ENCODE results near the gene RNF169. TPM values are rescaled to one million over a fixed set of nuclear protein-coding genes. Genes with fewer than 3 reads are reported as not detected.
"Not testable (repeated sequence)": the region's sequence is repeated elsewhere in the genome, so short reads cannot be mapped to it uniquely, and the experiment has no call there.

The RNF169 gene
- total RNA-seq, 1 donor from 2014 or later: 23.5 TPM

DNA sequence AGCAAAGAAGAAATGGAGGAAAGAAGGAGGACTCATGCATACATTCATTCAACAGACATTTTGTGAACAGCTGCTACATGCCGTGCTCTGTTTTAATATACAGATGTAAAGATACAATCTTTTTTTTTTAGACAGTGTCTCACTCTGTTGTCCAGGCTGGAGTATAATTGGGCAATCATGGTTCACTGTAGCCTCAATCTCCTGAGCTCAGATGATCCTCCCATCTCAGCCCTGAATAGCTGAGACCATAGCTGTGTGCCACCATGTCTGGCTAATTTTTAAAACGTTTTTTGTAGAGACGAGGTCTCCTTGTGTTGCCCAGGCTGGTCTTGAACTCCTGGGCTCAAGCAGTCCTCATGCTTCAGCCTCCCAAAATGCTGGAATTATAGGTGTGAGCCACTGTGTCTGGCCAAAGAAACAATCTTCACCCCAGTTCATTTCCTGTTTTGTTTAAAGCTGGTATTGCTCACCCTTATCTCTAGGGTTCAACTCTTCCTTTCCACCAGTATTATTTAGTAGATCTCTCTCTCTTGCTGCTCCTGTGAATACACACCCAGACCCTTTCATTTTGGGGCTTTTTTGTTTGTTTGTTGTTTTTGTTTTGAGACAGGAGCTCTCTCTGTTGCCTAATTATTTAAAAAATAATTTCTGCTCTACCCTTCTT is 69.8 kb downstream of the RNF169 start:
- Mint-ChIP-seq H3K27me3 (ENCODE audit: low read depth) (no peaks in the 10 kb centered on the region), H3K36me3 (ENCODE audit: low read depth) (peaks cover 41% of the 10 kb centered on the region), H3K4me3 (no peak overlapping the region), H3K4me1 (no peaks in the 10 kb centered on the region), H3K9me3 (no peaks in the 10 kb centered on the region), H3K27ac (ENCODE audit: unreplicated experiment) (no peak overlapping the region)
- DNase-seq (ENCODE audit: low read depth, low spot score): no peak
- no peak for TF ChIP-seq CTCF (conservative IDR thresholded peaks at IDR 0.05)

DNA sequence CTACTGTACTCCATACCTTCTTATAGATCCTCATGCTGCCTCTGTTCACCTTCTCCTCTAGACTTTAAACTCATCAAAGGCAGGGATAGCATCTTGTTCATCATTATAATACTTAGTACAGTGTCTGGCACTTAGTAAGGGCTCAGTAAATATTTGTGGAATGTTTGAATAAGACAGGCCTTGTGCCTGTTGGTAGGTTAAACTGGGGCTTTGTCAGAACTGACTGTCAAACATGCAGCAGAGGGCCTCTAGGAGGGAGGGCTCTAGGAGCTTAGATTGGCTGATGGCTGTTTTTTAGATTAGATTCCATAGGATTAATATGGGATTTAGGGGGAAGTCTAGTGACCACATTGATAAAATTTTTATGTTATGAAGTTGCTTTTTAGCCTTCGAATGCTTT is 70.8 kb downstream of the RNF169 start:
- H3K9me3 Mint-ChIP-seq: peaks cover 8% of the 10 kb centered on the region
- H3K36me3 Mint-ChIP-seq (ENCODE audit: low read depth): peaks cover 51% of the 10 kb centered on the region
- H3K4me1 Mint-ChIP-seq: no peaks in the 10 kb centered on the region

GRCh38 chr11:74820763-74821162 is 72.1 kb downstream of the RNF169 start:
- H3K27me3 Mint-ChIP-seq (ENCODE audit: low read depth): no peaks in the 10 kb centered on the region
- DNase-seq (ENCODE audit: low read depth, low spot score): no peak
- no peak for TF ChIP-seq CTCF (conservative IDR thresholded peaks at IDR 0.05)
- peaks cover 65% of the 10 kb centered on the region for H3K36me3 Mint-ChIP-seq (ENCODE audit: low read depth)
- no peak overlapping the region for H3K4me3 Mint-ChIP-seq
- no peak overlapping the region for H3K27ac Mint-ChIP-seq (ENCODE audit: unreplicated experiment)
- no peaks in the 10 kb centered on the region for H3K4me1 Mint-ChIP-seq
- peaks cover 14% of the 10 kb centered on the region for H3K9me3 Mint-ChIP-seq

More for the DNA sequence above, 70.8 kb downstream of the RNF169 start:
- no peak overlapping the region for H3K4me3 Mint-ChIP-seq
- no peaks in the 10 kb centered on the region for H3K27me3 Mint-ChIP-seq (ENCODE audit: low read depth)
- DNase-seq (ENCODE audit: low read depth, low spot score): no peak
- no peak overlapping the region for H3K27ac Mint-ChIP-seq (ENCODE audit: unreplicated experiment)
- TF ChIP-seq CTCF (conservative IDR thresholded peaks at IDR 0.05): no peak

DNA sequence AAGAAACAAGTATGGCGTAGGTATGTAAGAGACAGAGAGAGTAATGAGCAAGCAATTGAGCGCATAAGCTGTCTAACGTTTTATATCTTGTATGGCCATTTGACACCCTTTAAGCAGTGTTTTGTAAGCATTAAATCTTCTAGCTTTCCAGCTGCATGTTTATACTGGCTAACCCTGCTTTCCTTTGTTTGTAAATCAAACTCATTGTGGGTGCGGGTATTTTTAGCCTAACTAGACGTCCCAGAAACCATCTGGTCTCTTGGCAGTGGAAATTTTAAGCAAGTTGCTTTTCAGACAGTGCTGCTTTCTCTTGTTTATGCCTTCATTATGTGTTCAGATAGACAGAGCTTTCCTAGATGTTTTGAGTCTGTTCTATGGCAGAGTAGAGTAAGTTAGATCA is 73.5 kb downstream of the RNF169 start:
- TF ChIP-seq CTCF (conservative IDR thresholded peaks at IDR 0.05): no peak
- Mint-ChIP-seq H3K4me3 (no peak overlapping the region), H3K9me3 (peaks cover 16% of the 10 kb centered on the region), H3K4me1 (no peaks in the 10 kb centered on the region), H3K27ac (ENCODE audit: unreplicated experiment) (no peak overlapping the region), H3K27me3 (ENCODE audit: low read depth) (no peaks in the 10 kb centered on the region), H3K36me3 (ENCODE audit: low read depth) (peaks cover 74% of the 10 kb centered on the region)
- no peak for DNase-seq (ENCODE audit: low read depth, low spot score)

GRCh38 chr11:74824285-74824982 is 75.8 kb downstream of the RNF169 start:
- no peak overlapping the region for H3K27ac Mint-ChIP-seq (ENCODE audit: unreplicated experiment)

DNA sequence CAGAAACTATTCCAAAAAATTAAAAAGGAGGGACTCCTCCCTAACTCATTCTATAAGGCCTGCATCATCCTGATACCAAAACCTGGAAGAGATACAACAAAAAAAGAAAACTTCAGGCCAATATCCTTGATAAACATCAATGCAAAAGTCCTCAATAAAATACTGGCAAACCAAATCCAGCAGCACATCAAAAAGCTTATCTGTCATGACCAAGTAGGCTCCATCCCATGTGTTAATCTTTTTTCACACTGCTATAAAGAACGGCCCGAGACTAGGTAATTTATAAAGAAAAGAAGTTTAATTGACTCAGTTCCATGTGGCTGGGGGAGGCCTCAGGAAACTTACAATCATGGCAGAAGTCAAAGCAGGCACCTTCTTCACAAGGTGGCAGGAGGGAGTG is 76.9 kb downstream of the RNF169 start:
- not testable (repeated sequence) for H3K27ac Mint-ChIP-seq (ENCODE audit: unreplicated experiment); H3K4me1 Mint-ChIP-seq; H3K4me3 Mint-ChIP-seq; H3K27me3 Mint-ChIP-seq (ENCODE audit: low read depth); DNase-seq (ENCODE audit: low read depth, low spot score)
- peaks cover 32% of the 10 kb centered on the region for H3K9me3 Mint-ChIP-seq
- peaks cover 84% of the 10 kb centered on the region for H3K36me3 Mint-ChIP-seq (ENCODE audit: low read depth)

More at GRCh38 chr11:74824285-74824982, 75.8 kb downstream of the RNF169 start:
- no peaks in the 10 kb centered on the region for H3K27me3 Mint-ChIP-seq (ENCODE audit: low read depth)
- peaks cover 83% of the 10 kb centered on the region for H3K36me3 Mint-ChIP-seq (ENCODE audit: low read depth)
- H3K4me3 Mint-ChIP-seq: no peak overlapping the region
- peaks cover 31% of the 10 kb centered on the region for H3K9me3 Mint-ChIP-seq
- no peaks in the 10 kb centered on the region for H3K4me1 Mint-ChIP-seq
- no peak for DNase-seq (ENCODE audit: low read depth, low spot score)
- no peak for TF ChIP-seq CTCF (conservative IDR thresholded peaks at IDR 0.05)

Measured in neural crest cell (in vitro differentiated cells).